Brain microvascular endothelial cell (primary cell): Measurements from ENCODE around the gene BACE2.
A peak's percentile ranks its signal among the peaks of the same experiment; 100 is the strongest.
"Not testable (repeated sequence)": the region's sequence is repeated elsewhere in the genome, so short reads cannot be mapped to it uniquely, and the experiment has no call there.

Experiments used
- DNase-seq: peaks from one replicate; pipeline ENCODE4 v3.0.0-alpha.2; 2020
- H3K27ac ChIP-seq: fragments of 250-450 bp; sonication (Bioruptor Pico); 2 replicates; pipeline ENCODE4 v1.5.1; 2020; ENCODE audit warnings: mild to moderate bottlenecking, moderate library complexity
- H3K27me3 ChIP-seq: fragments of 250-450 bp; sonication (Bioruptor Pico); replicated peaks from 2 replicates; pipeline ENCODE4 v1.5.1; 2020; ENCODE audit warnings: mild to moderate bottlenecking
- H3K36me3 ChIP-seq: fragments of 250-450 bp; sonication (Bioruptor Pico); replicated peaks from 2 replicates; pipeline ENCODE4 v1.5.1; 2020; ENCODE audit warnings: mild to moderate bottlenecking
- H3K4me3 ChIP-seq: 2 replicates; pipeline ENCODE4 v1.5.1; 2011; ENCODE audit warnings: low read depth, mild to moderate bottlenecking, control low read depth, low read length, moderate library complexity
- in situ Hi-C: cut with HindIII; loops from 2 replicates; pipeline ENCODE4 v1.10.0; 2017; ENCODE audit warnings: low sequenced_read_pairs, low pct_ligation_motif_present
- TF ChIP-seq, protein P1 (sequence below): IDR thresholded peaks from 2 replicates; pipeline ENCODE4 v1.5.1; 2011; ENCODE audit warnings: low read depth, mild to moderate bottlenecking, moderate library complexity, low read length, control low read depth, inconsistent platforms; ENCODE audit errors: missing control alignments

Gene BACE2

DNA sequence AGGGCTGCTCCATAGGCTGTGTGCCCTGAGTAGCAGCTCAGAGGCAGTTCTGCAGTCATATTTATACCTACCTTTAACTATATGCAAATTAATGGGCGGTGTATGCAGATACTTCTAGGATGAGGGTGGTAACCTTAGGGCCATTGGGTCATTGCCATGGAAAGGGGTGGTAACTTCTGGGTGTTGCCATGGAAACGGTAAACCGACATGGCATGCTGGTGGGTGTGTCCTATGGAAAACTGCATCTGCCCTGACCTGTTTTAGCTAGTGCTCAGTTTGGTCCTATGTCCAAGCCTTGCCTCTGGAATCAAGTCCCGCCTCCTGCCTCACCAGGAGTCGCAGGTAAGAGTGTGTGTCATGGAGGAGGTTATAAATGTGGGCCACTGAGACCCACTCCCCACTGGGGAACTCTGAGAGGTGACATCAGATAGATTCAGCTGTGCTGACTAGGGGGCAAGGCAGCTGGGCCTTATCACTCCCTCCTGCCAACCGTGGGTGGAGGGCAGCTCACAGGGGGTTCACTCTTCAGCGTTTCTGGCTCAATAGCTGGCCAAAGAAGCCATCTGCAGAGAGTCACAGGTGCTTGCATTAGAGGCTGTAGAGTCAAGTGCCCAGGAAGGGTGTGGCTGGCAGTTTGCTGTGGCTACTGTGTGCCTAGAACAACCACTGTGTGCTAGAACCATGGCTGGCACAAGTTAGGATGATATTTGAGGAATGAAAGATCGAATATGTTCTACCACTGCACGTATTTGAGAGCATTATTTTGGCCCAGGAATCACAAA, 19.0 kb downstream of the BACE2 start:
- in situ Hi-C loops = no loop called here
- Histone ChIP-seq H3K27ac (no peak overlapping the region), H3K36me3 (no peaks in the 10 kb centered on the region)

DNA sequence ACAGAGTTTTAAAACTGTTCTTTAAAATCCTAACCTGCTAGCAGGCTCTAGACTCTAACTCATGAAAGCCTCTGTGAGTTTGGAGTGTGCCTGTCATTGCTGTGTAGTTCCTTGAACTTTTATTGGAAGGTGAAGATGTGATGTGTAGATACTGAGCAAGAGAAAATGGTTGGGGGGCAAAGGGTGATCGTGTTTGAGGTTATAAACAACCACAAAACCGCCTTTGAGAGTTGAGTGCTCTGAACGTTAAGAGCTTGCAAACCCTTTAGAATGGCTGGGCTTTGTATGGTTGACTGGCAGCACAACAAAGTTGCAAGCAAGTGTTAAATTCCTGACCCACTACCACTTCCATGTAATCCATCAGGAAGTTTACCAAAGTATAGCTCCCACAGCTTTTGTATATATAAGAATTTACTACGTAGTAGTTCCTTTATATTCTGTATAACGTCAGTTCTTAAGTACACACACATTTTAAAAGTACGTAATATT, 19.6 kb downstream of the BACE2 start:
- no peaks in the 10 kb centered on the region for H3K27me3 ChIP-seq
- in situ Hi-C loops = no loop called here

More for the DNA sequence above, 19.0 kb downstream of the BACE2 start:
- no peak for DNase-seq
- no peak overlapping the region for H3K4me3 ChIP-seq
- no peaks in the 10 kb centered on the region for H3K27me3 ChIP-seq
- TF ChIP-seq, protein P1, sequence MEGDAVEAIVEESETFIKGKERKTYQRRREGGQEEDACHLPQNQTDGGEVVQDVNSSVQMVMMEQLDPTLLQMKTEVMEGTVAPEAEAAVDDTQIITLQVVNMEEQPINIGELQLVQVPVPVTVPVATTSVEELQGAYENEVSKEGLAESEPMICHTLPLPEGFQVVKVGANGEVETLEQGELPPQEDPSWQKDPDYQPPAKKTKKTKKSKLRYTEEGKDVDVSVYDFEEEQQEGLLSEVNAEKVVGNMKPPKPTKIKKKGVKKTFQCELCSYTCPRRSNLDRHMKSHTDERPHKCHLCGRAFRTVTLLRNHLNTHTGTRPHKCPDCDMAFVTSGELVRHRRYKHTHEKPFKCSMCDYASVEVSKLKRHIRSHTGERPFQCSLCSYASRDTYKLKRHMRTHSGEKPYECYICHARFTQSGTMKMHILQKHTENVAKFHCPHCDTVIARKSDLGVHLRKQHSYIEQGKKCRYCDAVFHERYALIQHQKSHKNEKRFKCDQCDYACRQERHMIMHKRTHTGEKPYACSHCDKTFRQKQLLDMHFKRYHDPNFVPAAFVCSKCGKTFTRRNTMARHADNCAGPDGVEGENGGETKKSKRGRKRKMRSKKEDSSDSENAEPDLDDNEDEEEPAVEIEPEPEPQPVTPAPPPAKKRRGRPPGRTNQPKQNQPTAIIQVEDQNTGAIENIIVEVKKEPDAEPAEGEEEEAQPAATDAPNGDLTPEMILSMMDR = no peak

DNA sequence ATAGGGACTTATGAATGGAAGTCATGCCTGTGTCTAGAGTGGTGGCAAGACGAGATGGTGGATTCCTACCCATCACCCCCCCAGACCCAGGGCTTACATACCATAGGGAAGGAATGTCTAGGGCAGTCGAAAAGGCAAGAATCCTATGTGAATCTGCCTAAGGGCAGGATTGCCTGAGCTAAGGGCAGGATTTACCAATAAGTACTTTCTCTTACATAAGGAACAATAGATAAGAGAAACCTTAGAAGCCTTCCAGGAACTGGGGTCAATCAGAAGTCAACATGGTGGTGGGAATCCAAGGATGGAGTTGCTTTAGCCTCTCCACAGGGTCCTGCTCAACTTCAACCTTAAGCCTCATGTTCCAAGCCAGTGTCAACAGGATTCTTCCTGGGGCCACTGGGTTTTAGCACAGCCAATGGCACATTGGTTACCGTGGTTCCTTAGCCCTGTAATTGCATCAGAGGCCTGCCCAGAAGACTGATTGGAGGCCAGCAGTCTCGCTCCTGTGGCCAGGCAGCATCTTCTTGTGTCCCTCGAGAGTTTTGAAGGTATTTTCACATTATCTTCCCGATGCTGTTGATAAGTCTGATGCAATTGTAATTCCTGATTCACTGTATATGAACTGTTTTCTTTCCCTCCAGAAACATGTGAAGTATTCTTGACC, 20.7 kb downstream of the BACE2 start:
- Histone ChIP-seq H3K27ac (no peak overlapping the region), H3K36me3 (no peaks in the 10 kb centered on the region), H3K27me3 (no peaks in the 10 kb centered on the region), H3K4me3 (no peak overlapping the region)
- TF ChIP-seq, protein P1 = no peak
- peak; percentile 24 for DNase-seq
- in situ Hi-C loops = no loop called here

More for the DNA sequence above, 19.6 kb downstream of the BACE2 start:
- Histone ChIP-seq H3K36me3 (no peaks in the 10 kb centered on the region), H3K4me3 (no peak overlapping the region), H3K27ac (no peak overlapping the region)
- no peak for DNase-seq
- TF ChIP-seq, protein P1 = no peak

DNA sequence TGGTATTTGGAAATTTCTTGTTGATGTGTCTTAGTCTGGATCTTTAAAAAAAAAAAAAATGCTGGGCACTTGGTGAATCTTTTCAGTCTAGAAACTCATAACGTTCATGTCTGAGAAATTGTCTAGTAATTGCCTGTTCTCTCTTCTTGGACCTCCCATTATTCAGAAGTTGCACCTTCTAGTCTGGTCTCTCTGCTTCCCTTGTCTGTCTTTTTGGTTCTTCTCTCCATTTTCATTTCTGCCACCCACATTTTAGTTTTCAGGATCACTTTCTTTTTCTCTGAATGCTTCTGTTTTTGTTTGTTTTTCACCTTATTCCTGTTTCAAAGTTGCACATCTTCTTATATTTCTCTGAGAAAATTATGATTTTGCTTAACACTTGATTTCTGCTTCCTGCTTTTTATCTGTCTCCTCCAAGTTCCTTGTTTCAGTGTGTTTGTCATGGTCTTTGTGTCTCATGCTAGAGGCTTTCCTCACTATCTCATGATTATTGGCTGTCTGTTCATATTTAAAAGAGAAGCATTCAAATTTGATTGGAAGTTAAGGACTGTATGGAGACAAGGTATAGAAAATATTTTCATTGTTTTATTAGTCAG, 21.3 kb downstream of the BACE2 start:
- in situ Hi-C loops = no loop called here
- DNase-seq = no peak
- no peak overlapping the region for H3K4me3 ChIP-seq
- no peaks in the 10 kb centered on the region for H3K36me3 ChIP-seq
- TF ChIP-seq, protein P1 = no peak
- H3K27me3 ChIP-seq = no peaks in the 10 kb centered on the region
- no peak overlapping the region for H3K27ac ChIP-seq

DNA sequence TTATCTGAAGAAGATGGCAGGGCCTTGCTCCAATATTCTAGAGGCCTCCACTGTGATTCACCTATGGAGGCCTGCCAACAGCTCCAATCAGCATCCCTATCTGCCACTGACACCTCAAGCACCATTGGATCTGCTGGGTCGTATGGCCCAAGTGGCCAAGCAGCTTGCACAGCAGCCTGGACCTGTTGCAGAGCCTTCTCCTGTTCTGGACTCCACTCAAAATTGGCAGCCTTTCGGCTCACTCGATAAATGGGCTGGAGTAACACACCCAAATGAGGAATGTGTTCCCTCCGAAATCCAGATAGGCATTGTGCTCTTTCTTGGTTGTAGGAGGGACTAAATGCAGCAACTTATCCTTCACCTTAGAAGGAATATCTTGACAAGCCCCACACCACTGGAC, 24.6 kb downstream of the BACE2 start:
- DNase-seq, H3K27me3 ChIP-seq, H3K36me3 ChIP-seq, H3K4me3 ChIP-seq, H3K27ac ChIP-seq, in situ Hi-C loops: not testable (repeated sequence)

DNA sequence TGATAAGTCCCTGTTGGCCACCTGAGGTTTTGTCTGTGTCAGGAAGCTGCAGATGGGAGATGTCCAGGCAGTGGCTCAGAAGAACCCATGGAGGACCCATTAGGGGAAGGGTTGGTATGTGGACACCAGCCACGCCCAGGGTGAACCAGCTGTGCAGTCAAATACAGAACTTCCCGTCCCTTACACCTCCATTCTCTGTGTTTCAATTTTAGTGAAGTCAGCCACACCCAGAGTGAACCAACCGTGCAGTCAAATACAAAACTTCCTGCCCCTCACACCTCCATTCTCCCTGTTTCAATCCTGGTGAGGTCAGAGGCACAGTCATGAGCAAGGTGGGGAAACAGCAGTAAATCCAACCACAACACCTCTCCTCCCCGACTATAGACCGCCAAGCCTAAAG, 27.4 kb downstream of the BACE2 start:
- Histone ChIP-seq H3K27ac (no peak overlapping the region), H3K36me3 (no peaks in the 10 kb centered on the region), H3K27me3 (no peaks in the 10 kb centered on the region), H3K4me3 (no peak overlapping the region)
- TF ChIP-seq, protein P1 = no peak
- in situ Hi-C loops = no loop called here
- no peak for DNase-seq
